Measurements from ENCODE around the gene ITPK1.
A peak's percentile ranks its signal among the peaks of the same experiment; 100 is the strongest.

Gene ITPK1

GRCh38 chr14:93005135-93005813 lies 110.5 kb downstream of the ITPK1 start:
- Histone ChIP-seq H3K27ac (no peak overlapping the region), H3K4me3 (IDR thresholded peaks at IDR 0.05; ENCODE audit: insufficient read depth, low read depth, low read length) (no peak overlapping the region), H3K4me1 (ENCODE audit: low read depth, poor library complexity, severe bottlenecking) (peaks cover 65% of the 10 kb centered on the region), H2AFZ (ENCODE audit: low read depth) (no peak overlapping the region), H4K20me1 (ENCODE audit: insufficient read depth) (no peaks in the 10 kb centered on the region), H3K9ac (no peak overlapping the region), H3K79me2 (ENCODE audit: insufficient read depth, low read depth) (no peaks in the 10 kb centered on the region), H3K4me2 (no peak overlapping the region), H3K27me3 (ENCODE audit: insufficient read depth, low read depth) (no peaks in the 10 kb centered on the region), H3K36me3 (ENCODE audit: insufficient read depth) (no peaks in the 10 kb centered on the region)
- TF ChIP-seq CTCF (conservative IDR thresholded peaks at IDR 0.05; ENCODE audit: low read depth, low read length): no peak

GRCh38 chr14:93004699-93005082 lies 111.0 kb downstream of the ITPK1 start:
- Histone ChIP-seq H3K36me3 (ENCODE audit: insufficient read depth) (no peaks in the 10 kb centered on the region), H4K20me1 (ENCODE audit: insufficient read depth) (no peaks in the 10 kb centered on the region), H3K9ac (no peak overlapping the region), H3K27ac (no peak overlapping the region), H3K27me3 (ENCODE audit: insufficient read depth, low read depth) (no peaks in the 10 kb centered on the region), H3K4me1 (ENCODE audit: low read depth, poor library complexity, severe bottlenecking) (peaks cover 65% of the 10 kb centered on the region), H2AFZ (ENCODE audit: low read depth) (no peak overlapping the region), H3K79me2 (ENCODE audit: insufficient read depth, low read depth) (no peaks in the 10 kb centered on the region), H3K4me2 (no peak overlapping the region), H3K4me3 (IDR thresholded peaks at IDR 0.05; ENCODE audit: insufficient read depth, low read depth, low read length) (no peak overlapping the region)
- TF ChIP-seq CTCF (conservative IDR thresholded peaks at IDR 0.05; ENCODE audit: low read depth, low read length): no peak

GRCh38 chr14:93003945-93004698 lies 111.6 kb downstream of the ITPK1 start:
- no peaks in the 10 kb centered on the region for H3K36me3 ChIP-seq (ENCODE audit: insufficient read depth)
- TF ChIP-seq CTCF (conservative IDR thresholded peaks at IDR 0.05; ENCODE audit: low read depth, low read length): no peak
- peak overlapping the region; percentile 81 for H3K27ac ChIP-seq
- no peak overlapping the region for H3K9ac ChIP-seq
- H3K27me3 ChIP-seq (ENCODE audit: insufficient read depth, low read depth): no peaks in the 10 kb centered on the region
- no peak overlapping the region for H3K4me3 ChIP-seq (IDR thresholded peaks at IDR 0.05; ENCODE audit: insufficient read depth, low read depth, low read length)
- H3K79me2 ChIP-seq (ENCODE audit: insufficient read depth, low read depth): no peaks in the 10 kb centered on the region
- H2AFZ ChIP-seq (ENCODE audit: low read depth): no peak overlapping the region
- H4K20me1 ChIP-seq (ENCODE audit: insufficient read depth): no peaks in the 10 kb centered on the region
- H3K4me1 ChIP-seq (ENCODE audit: low read depth, poor library complexity, severe bottlenecking): peaks cover 65% of the 10 kb centered on the region
- peak overlapping the region; percentile 21; the same call in 1 of the 2 replicates for H3K4me2 ChIP-seq

- Histone ChIP-seq H3K27me3 (ENCODE audit: insufficient read depth, low read depth) (no peaks in the 10 kb centered on the region), H3K79me2 (ENCODE audit: insufficient read depth, low read depth) (no peaks in the 10 kb centered on the region), H3K9ac (peak overlapping the region; percentile 22; the same call in 1 of the 2 replicates), H3K4me1 (ENCODE audit: low read depth, poor library complexity, severe bottlenecking) (peaks cover 59% of the 10 kb centered on the region), H4K20me1 (ENCODE audit: insufficient read depth) (no peaks in the 10 kb centered on the region), H3K36me3 (ENCODE audit: insufficient read depth) (no peaks in the 10 kb centered on the region), H3K27ac (peak overlapping the region; percentile 81), H2AFZ (ENCODE audit: low read depth) (no peak overlapping the region), H3K4me2 (peak overlapping the region; percentile 90), H3K4me3 (IDR thresholded peaks at IDR 0.05; ENCODE audit: insufficient read depth, low read depth, low read length) (no peak overlapping the region)
- TF ChIP-seq CTCF (conservative IDR thresholded peaks at IDR 0.05; ENCODE audit: low read depth, low read length): no peak
Observed at GRCh38 chr14:93002851-93003298, 112.8 kb downstream of the ITPK1 start.

Data from KMS-11 (cell line).